Natural killer cell (primary cell): Measurements from ENCODE around the gene HIC1. TPM values are rescaled to one million over a fixed set of nuclear protein-coding genes. Genes with fewer than 3 reads are reported as not detected.

ENCODE experiments used
- ATAC-seq, 3 donors: fragments of 150-1000 bp in 2 of 3; fragments of 200-7000 bp in 1 of 3; cut with Tn5 transposase; 1 replicate in 1 of 3; 2 replicates in 2 of 3; pipeline ENCODE4 v1.10.0; 2021; ENCODE audit warnings: mild to moderate bottlenecking in 2 of 3, moderate library complexity in 2 of 3
- DNase-seq, 2 donors: peaks; one replicate each; pipeline versions ENCODE4 v3.0.0 to v3.0.0-alpha.2; 2013 to 2021; ENCODE audit warnings: mixed read lengths in 1 of 2
- H3K27ac ChIP-seq: one replicate; pipeline ENCODE4 v1.5.1; 2013; ENCODE audit warnings: mild to moderate bottlenecking, low read length
- H3K27me3 ChIP-seq: one replicate; pipeline ENCODE4 v1.6.1; 2013; ENCODE audit warnings: low read length; ENCODE audit not compliant: control insufficient read depth, insufficient read depth
- H3K36me3 ChIP-seq: one replicate; pipeline ENCODE4 v1.6.1; 2013; ENCODE audit warnings: low read length; ENCODE audit not compliant: control insufficient read depth, insufficient read depth
- H3K4me1 ChIP-seq: one replicate; pipeline ENCODE4 v1.6.1; 2013; ENCODE audit warnings: low read length; ENCODE audit not compliant: control insufficient read depth, insufficient read depth
- H3K4me3 ChIP-seq: one replicate; pipeline ENCODE4 v1.5.1; 2013; ENCODE audit warnings: low read length
- H3K9me3 ChIP-seq: one replicate; pipeline ENCODE4 v1.6.1; 2013; ENCODE audit warnings: low read length; ENCODE audit not compliant: control insufficient read depth, insufficient read depth
- H3K27ac Mint-ChIP-seq, 2 donors: one replicate each; pipeline ENCODE4 v1.8.0; 2022; ENCODE audit warnings: mild to moderate bottlenecking in 2 of 2, mixed read lengths in 2 of 2, moderate library complexity in 1 of 2
- H3K27me3 Mint-ChIP-seq, 2 donors: one replicate each; pipeline ENCODE4 v1.8.0; 2022; ENCODE audit warnings: low read depth in 2 of 2, mixed read lengths in 2 of 2
- H3K36me3 Mint-ChIP-seq: one replicate; pipeline ENCODE4 v1.8.0; 2022; ENCODE audit warnings: mixed read lengths
- H3K4me1 Mint-ChIP-seq, 2 donors: one replicate each; pipeline ENCODE4 v1.8.0; 2022; ENCODE audit warnings: mixed read lengths in 2 of 2
- H3K4me3 Mint-ChIP-seq: one replicate; pipeline ENCODE4 v1.8.0; 2022; ENCODE audit warnings: mild to moderate bottlenecking, moderate library complexity, mixed read lengths
- H3K9me3 Mint-ChIP-seq, 2 donors: one replicate each; pipeline ENCODE4 v1.8.0; 2022; ENCODE audit warnings: mixed read lengths in 2 of 2
- WGBS: methylation state at CpG from one replicate; pipeline ENCODE4 v1.1.7; 2013; ENCODE audit warnings: missing lambda C conversion rate; ENCODE audit not compliant: insufficient coverage; 5-methylcytosine and 5-hydroxymethylcytosine counted together
- intact Hi-C: fragments of 100-400 bp; cut with micrococcal nuclease; formaldehyde crosslinking; loops from one replicate; pipeline ENCODE4 v1.14.2; 2022
- total RNA-seq, 4 donors: library from RNA; stranded (reverse); fragments of 120-200 nt in 1 of 4; gene quantifications; one replicate each; pipeline versions ENCODE4 v1.2.3 to v1.2.4, GENCODE V29; 2013 to 2022
- TF ChIP-seq, protein P1 (sequence below): fragments of 200-600 bp; IDR thresholded peaks from one replicate; pipeline ENCODE4 v1.8.0; 2022; ENCODE audit warnings: antibody characterized with exemption

HIC1 gene
- total RNA-seq, 3 donors from 2014 or later (not counting 1 experiment from before 2014, with no cell fraction given): 19.2 to 26.4 (median 20.7) TPM

GRCh38 chr17:2059547-2060384 is 4.9 kb downstream of the HIC1 start:
- no peaks in the 10 kb centered on the region for H3K9me3 Mint-ChIP-seq
- ATAC-seq (no peak), DNase-seq (no peak)
- H3K36me3 Mint-ChIP-seq: no peaks in the 10 kb centered on the region
- H3K27ac Mint-ChIP-seq: peak overlapping the region; percentile 79 to 80
- H3K4me3 Mint-ChIP-seq: peak overlapping the region; percentile 82
- intact Hi-C loops: no loop called here
- H3K4me1 ChIP-seq: peaks cover 41% of the 10 kb centered on the region
- TF ChIP-seq, protein P1, sequence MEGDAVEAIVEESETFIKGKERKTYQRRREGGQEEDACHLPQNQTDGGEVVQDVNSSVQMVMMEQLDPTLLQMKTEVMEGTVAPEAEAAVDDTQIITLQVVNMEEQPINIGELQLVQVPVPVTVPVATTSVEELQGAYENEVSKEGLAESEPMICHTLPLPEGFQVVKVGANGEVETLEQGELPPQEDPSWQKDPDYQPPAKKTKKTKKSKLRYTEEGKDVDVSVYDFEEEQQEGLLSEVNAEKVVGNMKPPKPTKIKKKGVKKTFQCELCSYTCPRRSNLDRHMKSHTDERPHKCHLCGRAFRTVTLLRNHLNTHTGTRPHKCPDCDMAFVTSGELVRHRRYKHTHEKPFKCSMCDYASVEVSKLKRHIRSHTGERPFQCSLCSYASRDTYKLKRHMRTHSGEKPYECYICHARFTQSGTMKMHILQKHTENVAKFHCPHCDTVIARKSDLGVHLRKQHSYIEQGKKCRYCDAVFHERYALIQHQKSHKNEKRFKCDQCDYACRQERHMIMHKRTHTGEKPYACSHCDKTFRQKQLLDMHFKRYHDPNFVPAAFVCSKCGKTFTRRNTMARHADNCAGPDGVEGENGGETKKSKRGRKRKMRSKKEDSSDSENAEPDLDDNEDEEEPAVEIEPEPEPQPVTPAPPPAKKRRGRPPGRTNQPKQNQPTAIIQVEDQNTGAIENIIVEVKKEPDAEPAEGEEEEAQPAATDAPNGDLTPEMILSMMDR: no peak
- no peak overlapping the region for H3K27ac ChIP-seq
- WGBS: 75% methylated on average over 21 of the region's 21 CpGs
- H3K27me3 Mint-ChIP-seq: no peaks in the 10 kb centered on the region
- H3K4me3 ChIP-seq: no peak overlapping the region
- H3K4me1 Mint-ChIP-seq: peaks cover 14 to 38% of the 10 kb centered on the region in 2 donors
- H3K27me3 ChIP-seq: no peaks in the 10 kb centered on the region
- no peaks in the 10 kb centered on the region for H3K9me3 ChIP-seq
- H3K36me3 ChIP-seq: peaks cover 11% of the 10 kb centered on the region

- H3K27ac Mint-ChIP-seq: peak overlapping the region; percentile 52 to 80
- H3K36me3 ChIP-seq: peaks cover 12% of the 10 kb centered on the region
- no peaks in the 10 kb centered on the region for H3K27me3 ChIP-seq
These were observed 5.4 kb downstream of the HIC1 start for GRCh38 chr17:2060385-2060658.

DNA sequence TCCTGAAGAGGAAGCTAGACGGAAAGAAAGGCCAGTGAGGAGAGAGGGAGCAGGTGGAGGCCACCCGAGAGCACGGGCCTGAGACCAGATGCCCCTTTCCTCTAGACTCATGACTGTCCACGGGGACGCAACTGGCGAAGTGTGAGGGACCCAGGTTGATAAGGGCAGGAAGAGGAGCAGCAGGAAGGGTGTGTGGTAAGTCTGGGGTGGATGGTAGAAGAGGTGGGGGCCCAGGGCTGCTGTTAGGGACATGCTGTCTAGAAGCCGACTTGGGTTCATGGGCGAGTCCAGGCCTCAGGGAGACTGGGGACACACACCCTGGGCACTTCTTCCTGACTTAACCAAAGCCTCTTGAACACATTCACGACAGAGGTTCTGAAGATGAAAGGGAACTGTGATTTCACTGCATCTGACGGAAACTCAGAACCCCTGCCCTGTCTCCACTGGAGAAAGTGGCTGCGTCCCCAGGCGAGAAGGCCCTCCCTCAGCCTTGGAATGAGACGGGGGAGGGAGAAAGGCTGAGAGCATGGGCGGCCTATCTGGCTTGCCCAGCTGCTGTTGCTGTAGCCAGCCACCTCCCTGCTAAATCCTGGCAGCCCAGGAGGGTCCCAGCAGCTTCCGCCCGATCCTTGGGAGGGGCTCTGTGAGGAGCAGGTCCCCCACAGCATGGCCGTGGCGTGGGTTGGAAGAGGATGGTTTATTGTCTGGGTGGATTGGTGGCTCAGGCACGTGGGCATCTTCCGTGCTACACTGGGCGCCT is 6.0 kb downstream of the HIC1 start:
- H3K9me3 Mint-ChIP-seq: no peaks in the 10 kb centered on the region
- 87% methylated on average over 21 of the region's 21 CpGs for WGBS
- DNase-seq (no peak), ATAC-seq (no peak)
- no peak overlapping the region for H3K4me3 ChIP-seq
- H3K4me1 Mint-ChIP-seq: peaks cover 17 to 43% of the 10 kb centered on the region in 2 donors
- peaks cover 18% of the 10 kb centered on the region for H3K36me3 ChIP-seq
- intact Hi-C loops: no loop called here
- peak overlapping the region; percentile 52 to 80 for H3K27ac Mint-ChIP-seq
- no peaks in the 10 kb centered on the region for H3K27me3 ChIP-seq
- no peak overlapping the region for H3K27ac ChIP-seq
- TF ChIP-seq, protein P1: no peak
- no peaks in the 10 kb centered on the region for H3K27me3 Mint-ChIP-seq
- H3K4me1 ChIP-seq: peaks cover 48% of the 10 kb centered on the region
- no peaks in the 10 kb centered on the region for H3K36me3 Mint-ChIP-seq
- no peaks in the 10 kb centered on the region for H3K9me3 ChIP-seq
- peak overlapping the region; percentile 52 for H3K4me3 Mint-ChIP-seq

More at GRCh38 chr17:2060385-2060658, 5.4 kb downstream of the HIC1 start:
- H3K4me1 ChIP-seq: peaks cover 46% of the 10 kb centered on the region
- ATAC-seq (no peak), DNase-seq (no peak)
- Mint-ChIP-seq H3K4me1 (peaks cover 17 to 42% of the 10 kb centered on the region in 2 donors), H3K4me3 (peak overlapping the region; percentile 52), H3K27me3 (no peaks in the 10 kb centered on the region), H3K9me3 (no peaks in the 10 kb centered on the region), H3K36me3 (no peaks in the 10 kb centered on the region)
- H3K27ac ChIP-seq: no peak overlapping the region
- WGBS: 95% methylated on average over 6 of the region's 6 CpGs
- intact Hi-C loops: no loop called here
- TF ChIP-seq, protein P1: no peak
- H3K9me3 ChIP-seq: no peaks in the 10 kb centered on the region
- H3K4me3 ChIP-seq: no peak overlapping the region
